HG03457 (cell line): ENCODE data around the gene FAM25A.
"Not testable (repeated sequence)": the region's sequence is repeated elsewhere in the genome, so short reads cannot be mapped to it uniquely, and the experiment has no call there.

Source experiments
- ATAC-seq: cut with Tn5 transposase; IDR thresholded peaks from one replicate; pipeline ENCODE4 v1.9.1; 2021; ENCODE audit warnings: moderate number of reproducible peaks; ENCODE audit not compliant: unreplicated experiment

Gene FAM25A

DNA sequence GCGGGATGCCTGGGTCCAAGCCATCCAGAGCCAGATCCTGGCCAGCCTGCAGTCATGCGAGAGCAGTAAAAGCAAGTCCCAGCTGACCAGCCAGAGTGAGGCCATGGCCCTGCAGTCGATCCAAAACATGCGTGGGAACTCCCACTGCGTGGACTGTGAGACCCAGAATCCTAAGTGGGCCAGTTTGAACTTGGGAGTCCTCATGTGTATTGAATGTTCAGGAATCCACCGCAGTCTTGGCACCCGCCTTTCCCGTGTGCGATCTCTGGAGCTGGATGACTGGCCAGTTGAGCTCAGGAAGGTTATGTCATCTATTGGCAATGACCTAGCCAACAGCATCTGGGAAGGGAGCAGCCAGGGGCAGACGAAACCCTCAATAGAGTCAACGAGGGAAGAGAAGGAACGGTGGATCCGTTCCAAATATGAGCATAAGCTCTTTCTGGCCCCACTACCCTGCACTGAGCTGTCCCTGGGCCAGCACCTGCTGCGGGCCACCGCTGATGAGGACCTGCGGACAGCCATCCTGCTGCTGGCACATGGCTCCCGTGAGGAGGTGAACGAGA, 10.9 kb upstream of the FAM25A start:
- not testable (repeated sequence) for ATAC-seq

DNA sequence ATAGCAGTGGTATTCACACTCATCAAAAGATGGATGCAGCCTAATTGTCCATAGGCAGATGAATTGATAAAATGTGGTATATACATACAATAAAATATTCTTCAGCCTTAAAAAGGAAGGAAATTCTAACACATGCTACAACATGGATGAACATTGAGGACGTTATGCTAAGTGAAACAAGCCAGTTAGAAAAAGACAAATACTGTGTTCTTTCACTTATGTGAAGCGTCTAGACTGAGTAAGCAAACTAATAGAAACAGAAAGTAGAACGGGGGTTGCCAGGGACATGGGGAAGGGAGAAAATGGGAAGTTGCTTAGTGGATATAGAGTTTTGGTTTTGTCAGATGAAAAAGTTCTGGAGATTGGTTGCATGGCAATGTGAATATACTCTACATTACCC, 6.6 kb upstream of the FAM25A start:
- ATAC-seq: not testable (repeated sequence)

- ATAC-seq: not testable (repeated sequence)
Measured at GRCh38 chr10:87014986-87015716, 4.9 kb upstream of the FAM25A start.

- not testable (repeated sequence) for ATAC-seq
Measured at GRCh38 chr10:87018127-87018526, 2.0 kb upstream of the FAM25A start.

- ATAC-seq: not testable (repeated sequence)
Measured at GRCh38 chr10:87019066-87019465, 1.0 kb upstream of the FAM25A start.

DNA sequence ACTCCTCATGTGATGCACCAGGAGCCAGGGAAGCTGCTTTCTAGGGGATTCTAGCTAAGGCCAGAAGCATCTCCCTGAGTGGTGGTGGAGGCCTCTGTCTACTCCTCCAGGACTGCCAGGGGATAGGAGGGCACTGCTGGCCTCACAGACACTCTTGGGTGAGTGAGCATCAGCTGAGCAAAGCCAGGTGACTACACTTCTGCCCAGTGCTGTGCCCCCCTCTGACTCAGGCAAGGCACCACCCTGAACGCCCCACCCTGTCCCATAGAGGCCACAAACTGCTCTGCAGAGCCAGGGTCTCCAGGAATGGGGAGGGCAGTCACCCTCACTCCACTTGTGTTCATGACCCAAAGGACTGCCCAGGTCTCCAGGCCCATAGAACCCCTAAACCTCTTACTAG, 590 bp upstream of the FAM25A start:
- not testable (repeated sequence) for ATAC-seq

DNA sequence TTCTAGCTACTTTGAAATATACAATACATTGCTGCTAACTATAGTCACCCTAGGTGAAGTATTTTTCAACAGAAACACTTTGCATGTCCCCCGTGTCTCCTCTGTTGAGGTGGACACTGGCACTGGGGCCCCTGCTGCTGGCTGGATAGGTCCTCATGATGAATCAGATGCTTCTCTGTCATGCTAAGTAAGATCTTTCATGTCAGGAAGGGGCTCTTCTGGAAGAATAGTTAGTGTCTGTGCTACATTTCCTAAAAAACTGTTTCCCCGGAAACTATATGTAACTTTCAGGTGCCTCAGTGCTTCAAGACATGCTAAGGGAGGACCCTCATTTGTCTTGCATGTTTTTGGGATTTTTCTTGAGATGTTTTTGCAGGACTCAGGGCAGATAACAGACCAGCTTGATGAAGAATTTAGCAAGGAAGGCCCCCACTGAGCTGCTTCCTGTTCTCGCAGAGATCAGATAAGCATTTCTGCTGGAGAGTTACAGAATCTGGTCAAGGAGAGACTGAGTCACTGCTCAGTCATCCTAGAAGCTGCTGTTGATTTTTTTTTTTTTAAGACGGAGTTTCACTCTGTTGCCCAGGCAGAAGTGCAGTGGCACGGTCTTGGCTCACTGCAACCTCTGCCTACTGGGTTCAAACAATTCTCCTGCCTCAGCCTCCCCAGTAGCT, 5.3 kb downstream of the FAM25A start:
- not testable (repeated sequence) for ATAC-seq

DNA sequence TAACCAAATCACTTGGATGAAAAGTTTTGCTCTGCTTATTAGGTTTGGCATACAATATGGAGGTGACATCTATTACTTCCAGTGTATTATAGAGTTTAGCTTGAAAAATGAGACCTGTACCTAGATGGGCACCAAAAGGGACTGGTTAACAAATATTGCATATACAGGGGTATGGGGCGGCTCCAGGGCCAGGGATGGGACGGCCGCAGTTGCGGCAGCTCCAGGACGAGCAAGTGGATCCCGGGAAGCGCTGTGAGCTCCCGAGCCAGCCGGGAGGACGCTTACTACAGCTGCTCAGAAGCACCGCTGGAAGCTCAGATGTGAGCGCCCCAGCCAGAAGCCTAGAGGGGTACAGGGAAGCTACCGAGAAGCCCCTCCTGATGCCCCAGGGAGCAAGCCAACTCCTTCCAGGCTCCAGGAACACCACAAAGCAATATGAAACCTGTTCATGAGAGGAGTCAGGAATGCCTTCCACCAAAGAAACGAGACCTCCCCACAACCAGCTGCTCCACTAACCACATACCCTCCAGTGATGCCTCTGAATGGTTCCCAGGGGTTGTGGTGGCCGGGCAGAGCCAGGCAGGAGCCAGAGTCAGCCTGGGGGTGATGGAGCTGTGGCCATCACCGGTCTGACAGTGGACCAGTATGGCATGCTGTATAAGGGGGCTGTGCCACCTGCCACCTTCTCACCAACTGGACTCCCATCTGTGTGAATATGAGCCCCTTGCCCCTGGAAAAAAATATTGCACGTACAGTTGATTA, 6.8 kb downstream of the FAM25A start:
- ATAC-seq: not testable (repeated sequence)

GRCh38 chr10:87030419-87030818, 10.3 kb downstream of the FAM25A start:
- ATAC-seq: not testable (repeated sequence)

DNA sequence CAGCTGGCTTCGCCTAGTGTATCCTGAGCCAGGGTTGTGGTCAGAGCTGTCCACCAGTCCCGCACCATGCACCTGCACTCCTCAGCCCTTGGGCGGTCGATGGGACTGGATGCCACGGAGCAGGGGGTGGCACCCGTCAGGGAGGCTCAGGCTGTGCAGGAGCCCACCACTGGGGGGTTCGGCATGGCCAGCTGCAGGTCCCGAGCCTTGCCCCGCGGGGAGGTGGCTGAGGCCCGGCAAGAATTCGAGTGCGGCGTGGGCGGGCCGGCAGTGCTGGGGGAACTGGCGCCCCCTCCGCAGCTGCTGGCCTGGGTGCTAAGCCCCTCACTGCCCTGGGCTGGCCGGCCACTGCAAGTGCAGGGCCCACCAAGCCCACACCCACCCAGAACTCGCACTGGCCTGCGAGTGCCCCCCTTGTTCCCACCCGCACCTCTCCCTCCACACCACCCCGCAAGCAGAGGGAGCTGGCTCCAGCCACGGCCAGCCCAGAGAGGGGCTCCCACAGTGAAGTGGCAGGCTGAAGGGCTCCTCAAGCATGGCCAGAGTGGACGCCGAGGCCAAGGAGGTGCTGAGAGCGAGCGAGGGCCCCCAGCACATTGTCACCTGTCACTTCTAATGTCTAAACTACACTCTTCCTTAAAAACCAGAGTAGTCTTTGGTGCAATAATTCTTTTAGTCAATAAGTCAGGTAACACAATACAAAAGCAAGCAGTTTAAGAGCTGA, 11.0 kb downstream of the FAM25A start:
- no peak for ATAC-seq

DNA sequence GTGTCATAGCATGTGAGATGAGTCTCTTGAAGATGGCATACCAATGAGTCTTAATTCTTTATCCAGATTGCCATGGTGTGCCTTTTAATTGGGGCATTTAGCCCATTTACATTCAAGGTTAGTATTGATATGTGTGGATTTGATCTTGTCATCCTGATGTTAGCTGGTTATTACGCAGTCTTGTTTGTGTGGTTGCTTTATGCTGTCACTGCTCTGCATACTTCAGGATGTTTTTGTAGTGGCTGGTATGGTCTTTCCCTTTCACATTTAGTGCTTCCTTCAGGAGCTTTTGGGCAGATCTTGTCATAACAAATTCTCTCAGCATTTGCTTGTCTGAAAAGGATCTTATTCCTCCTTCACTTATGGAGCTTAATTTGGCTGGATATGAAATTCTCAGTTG, 16.5 kb downstream of the FAM25A start:
- no peak for ATAC-seq

GRCh38 chr10:87038286-87038717, 18.2 kb downstream of the FAM25A start:
- ATAC-seq: no peak

- ATAC-seq: no peak
Measured at GRCh38 chr10:87038786-87039185, 18.7 kb downstream of the FAM25A start.

GRCh38 chr10:87043579-87043978, 23.5 kb downstream of the FAM25A start:
- not testable (repeated sequence) for ATAC-seq

- no peak for ATAC-seq
Measured at GRCh38 chr10:87045434-87045938, 25.4 kb downstream of the FAM25A start.

GRCh38 chr10:87053111-87053510, 33.0 kb downstream of the FAM25A start:
- ATAC-seq: no peak

DNA sequence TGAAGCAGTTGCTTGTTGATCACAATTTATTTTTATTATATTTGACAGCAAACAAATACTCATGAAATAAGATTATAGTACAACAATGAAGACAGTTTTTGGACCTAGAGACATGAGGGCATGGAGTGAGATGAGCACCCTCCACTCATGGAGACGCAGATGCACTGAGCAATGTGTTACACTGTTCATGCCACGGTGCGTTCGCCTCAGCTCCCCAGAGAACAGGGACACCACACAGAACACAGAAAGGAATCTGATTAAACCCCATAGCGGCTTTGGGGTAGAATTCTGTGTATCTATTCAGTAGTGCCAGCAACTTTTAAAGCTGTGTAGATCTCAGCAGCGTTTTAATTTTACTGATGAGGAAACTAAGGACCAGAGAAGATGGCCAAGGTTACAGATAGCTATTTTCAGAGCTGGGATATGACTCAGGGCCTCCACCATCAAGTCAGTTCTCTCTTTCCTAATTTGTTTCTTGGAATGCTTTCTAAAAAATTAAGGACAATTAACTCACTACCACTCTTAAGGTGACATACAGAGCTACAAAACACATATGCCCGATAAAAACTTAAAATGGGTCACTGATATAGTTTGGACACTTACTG, 33.6 kb downstream of the FAM25A start:
- no peak for ATAC-seq

DNA sequence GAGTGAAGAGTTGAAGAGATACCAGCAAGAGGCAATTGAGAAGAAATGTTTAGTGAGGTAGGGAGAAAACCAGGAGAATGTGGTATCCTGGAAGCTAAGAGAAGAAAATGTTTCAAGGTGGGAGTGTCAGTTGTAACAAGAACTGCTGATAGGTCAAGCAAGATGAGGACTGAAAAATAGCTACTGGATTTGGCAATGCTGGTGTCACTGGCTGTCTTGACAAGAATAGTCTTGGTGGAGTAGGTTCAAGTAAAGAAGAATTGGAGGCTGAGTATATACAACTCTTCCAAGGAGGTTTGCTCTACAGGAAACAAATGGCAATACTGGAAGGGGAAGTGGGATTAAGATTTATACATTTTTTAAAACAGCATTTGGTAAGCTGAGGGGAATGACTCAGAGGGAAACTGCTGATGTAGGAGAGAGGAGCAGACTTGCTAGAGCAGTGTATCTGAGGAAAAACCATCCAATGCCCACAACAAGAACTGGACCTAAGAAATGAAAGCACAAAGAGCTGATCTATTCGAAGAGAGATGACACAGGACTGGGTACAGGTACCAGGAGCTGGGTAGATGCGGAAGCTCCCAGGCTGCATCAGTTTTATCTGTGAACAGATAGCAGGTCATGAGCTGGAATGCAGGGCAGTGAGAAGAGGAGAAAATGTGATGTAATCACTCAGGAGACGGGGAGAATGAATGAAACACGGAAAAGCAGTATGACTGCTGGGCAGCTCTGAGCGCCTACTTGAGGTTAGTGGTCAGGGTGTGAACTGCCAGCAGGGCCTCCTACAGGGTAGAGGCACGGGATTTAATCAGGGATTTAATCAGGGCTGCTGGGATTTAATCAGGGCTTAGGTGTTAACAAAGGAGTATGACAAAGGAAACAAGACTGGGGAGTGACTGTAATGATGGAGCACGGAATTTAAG, 34.5 kb downstream of the FAM25A start:
- ATAC-seq: no peak

- no peak for ATAC-seq
Measured at GRCh38 chr10:87058171-87058570, 38.1 kb downstream of the FAM25A start.
